Mesenchymal stem cell (in vitro differentiated cells and primary cell): ENCODE data around the gene TMEM231.

Experiments
- DNase-seq: peaks from one replicate; pipeline ENCODE4 v3.0.0-alpha.2; 2013
- H2AFZ ChIP-seq: one replicate; pipeline ENCODE4 v1.6.1; 2013; ENCODE audit warnings: low read depth, mild to moderate bottlenecking, control low read depth, inconsistent platforms, low read length, moderate library complexity
- H2AK5ac ChIP-seq: 2 replicates; pipeline ENCODE4 v1.6.1; 2013; ENCODE audit warnings: low read length, moderate library complexity, mild to moderate bottlenecking, inconsistent platforms; ENCODE audit not compliant: severe bottlenecking
- H2BK120ac ChIP-seq: one replicate; pipeline ENCODE4 v1.6.1; 2013; ENCODE audit warnings: low read depth, mild to moderate bottlenecking, inconsistent platforms, low read length, moderate library complexity
- H2BK12ac ChIP-seq, 2 experiments: one replicate each; pipeline ENCODE4 v1.6.1; 2013; ENCODE audit warnings: inconsistent platforms in 2 of 2, low read length in 2 of 2, mild to moderate bottlenecking in 2 of 2, moderate library complexity in 2 of 2, control low read depth in 1 of 2
- H2BK15ac ChIP-seq: one replicate; pipeline ENCODE4 v1.6.1; 2013; ENCODE audit warnings: mild to moderate bottlenecking, low read depth, inconsistent platforms; ENCODE audit not compliant: poor library complexity, severe bottlenecking
- H2BK5ac ChIP-seq: 2 replicates; pipeline ENCODE4 v1.6.1; 2013; ENCODE audit warnings: low read depth, mild to moderate bottlenecking, low read length, control low read depth, inconsistent platforms; ENCODE audit not compliant: poor library complexity, severe bottlenecking
- H3K14ac ChIP-seq, 2 experiments: one replicate each; pipeline ENCODE4 v1.6.1; 2013; ENCODE audit warnings: inconsistent platforms in 2 of 2, low read length in 2 of 2, control low read depth in 1 of 2, mild to moderate bottlenecking in 1 of 2, moderate library complexity in 1 of 2
- H3K18ac ChIP-seq, 2 experiments: one replicate each; pipeline ENCODE4 v1.6.1; 2013; ENCODE audit warnings: inconsistent platforms in 2 of 2, low read length in 2 of 2, control low read depth in 1 of 2, low read depth in 1 of 2, mild to moderate bottlenecking in 1 of 2
- H3K23ac ChIP-seq, 2 experiments: one replicate each; pipeline ENCODE4 v1.6.1; 2013; ENCODE audit warnings: inconsistent platforms in 2 of 2, low read length in 2 of 2, mild to moderate bottlenecking in 2 of 2, moderate library complexity in 2 of 2, control low read depth in 1 of 2
- H3K27ac ChIP-seq: 2 replicates; pipeline ENCODE4 v1.5.1; 2013; ENCODE audit warnings: mild to moderate bottlenecking, moderate library complexity, low read length, control low read depth, inconsistent platforms; ENCODE audit not compliant: poor library complexity, severe bottlenecking
- H3K27me3 ChIP-seq, 2 experiments: 2 replicates each; pipeline versions ENCODE4 v1.6.1 to v1.7.0; 2013; ENCODE audit warnings: low read length in 2 of 2, mild to moderate bottlenecking in 2 of 2, moderate library complexity in 2 of 2, control low read depth in 1 of 2, inconsistent platforms in 1 of 2; ENCODE audit not compliant: control insufficient read depth in 1 of 2, insufficient read depth in 1 of 2
- H3K36me3 ChIP-seq, 2 experiments: 2 replicates each; pipeline versions ENCODE4 v1.6.1 to v1.7.0; 2013; ENCODE audit warnings: low read length in 2 of 2, control low read depth in 1 of 2, inconsistent platforms in 1 of 2, low read depth in 1 of 2, mild to moderate bottlenecking in 1 of 2; ENCODE audit not compliant: insufficient read depth in 2 of 2, control insufficient read depth in 1 of 2
- H3K4ac ChIP-seq, 2 experiments: one replicate each; pipeline ENCODE4 v1.6.1; 2013; ENCODE audit warnings: inconsistent platforms in 2 of 2, low read length in 2 of 2, mild to moderate bottlenecking in 2 of 2, moderate library complexity in 2 of 2, control low read depth in 1 of 2, low read depth in 1 of 2
- H3K4me1 ChIP-seq: 2 replicates; pipeline ENCODE4 v1.6.1; 2013; ENCODE audit warnings: low read depth, low read length, control low read depth; ENCODE audit not compliant: control insufficient read depth, insufficient read depth
- H3K4me2 ChIP-seq: 2 replicates; pipeline ENCODE4 v1.6.1; 2013; ENCODE audit warnings: low read length, mild to moderate bottlenecking, inconsistent platforms; ENCODE audit not compliant: poor library complexity, severe bottlenecking
- H3K4me3 ChIP-seq, 2 experiments: 2 replicates each; pipeline versions ENCODE4 v1.5.1 to v1.7.0; 2013; ENCODE audit warnings: low read length in 2 of 2, mild to moderate bottlenecking in 2 of 2, control low read depth in 1 of 2, low read depth in 1 of 2; ENCODE audit not compliant: insufficient read depth in 1 of 2
- H3K79me1 ChIP-seq: replicated peaks from 2 replicates; pipeline ENCODE4 v1.6.1; 2013; ENCODE audit warnings: mild to moderate bottlenecking, control low read depth, low read length, inconsistent platforms; ENCODE audit not compliant: poor library complexity, severe bottlenecking
- H3K9ac ChIP-seq: 2 replicates; pipeline ENCODE4 v1.7.0; 2013; ENCODE audit warnings: mild to moderate bottlenecking, low read length, moderate library complexity
- H3K9me3 ChIP-seq: 2 replicates; pipeline ENCODE4 v1.7.0; 2013; ENCODE audit warnings: mild to moderate bottlenecking, low read length; ENCODE audit not compliant: control insufficient read depth
- H4K8ac ChIP-seq: one replicate; pipeline ENCODE4 v1.6.1; 2013; ENCODE audit warnings: inconsistent platforms, mild to moderate bottlenecking, low read length, moderate library complexity
- H4K91ac ChIP-seq: one replicate; pipeline ENCODE4 v1.6.1; 2013; ENCODE audit warnings: mild to moderate bottlenecking, low read length, inconsistent platforms
- WGBS: methylation state at CpG from one replicate; pipeline ENCODE4 v1.1.7; 2013; ENCODE audit warnings: mixed read lengths; 5-methylcytosine and 5-hydroxymethylcytosine counted together

TMEM231 gene

DNA sequence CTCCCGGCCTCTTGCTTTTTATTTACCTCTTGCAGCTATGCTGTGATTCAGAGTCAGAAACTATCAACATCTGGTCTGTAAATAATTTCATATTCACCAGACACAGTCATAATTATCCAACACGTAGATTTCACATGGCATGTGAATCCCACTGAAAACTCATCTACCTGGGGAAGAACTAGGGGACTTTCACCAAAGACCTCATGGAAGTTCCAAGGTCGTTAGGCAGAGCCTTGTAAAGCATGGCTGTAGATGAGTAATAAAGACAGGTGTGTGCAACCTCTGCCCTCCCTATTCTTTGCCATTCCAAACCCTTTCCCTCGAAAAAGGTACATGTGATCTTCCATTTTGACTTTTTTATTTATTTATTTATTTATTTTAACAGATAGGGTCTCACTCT lies 18.3 kb downstream of the TMEM231 start:
- no peak overlapping the region for H2BK120ac ChIP-seq
- H3K18ac ChIP-seq = no peak overlapping the region
- H2BK12ac ChIP-seq = no peak overlapping the region
- no peak overlapping the region for H2BK5ac ChIP-seq
- no peak overlapping the region for H3K4ac ChIP-seq
- DNase-seq = no peak
- no peaks in the 10 kb centered on the region for H3K79me1 ChIP-seq
- 93% methylated on average over 2 of the region's 4 CpGs for WGBS
- H3K4me1 ChIP-seq = peaks cover 8% of the 10 kb centered on the region
- H3K9ac ChIP-seq = no peak overlapping the region
- no peak overlapping the region for H4K8ac ChIP-seq
- H4K91ac ChIP-seq = no peak overlapping the region
- no peak overlapping the region for H2BK15ac ChIP-seq
- H2AK5ac ChIP-seq = no peak overlapping the region
- peaks cover 0 to 9% of the 10 kb centered on the region in 2 experiments for H3K36me3 ChIP-seq
- H3K4me2 ChIP-seq = no peak overlapping the region
- H3K14ac ChIP-seq = no peak overlapping the region
- H3K27ac ChIP-seq = no peak overlapping the region
- no peak overlapping the region for H2AFZ ChIP-seq
- H3K9me3 ChIP-seq = no peaks in the 10 kb centered on the region
- peaks cover 0 to 11% of the 10 kb centered on the region in 2 experiments for H3K27me3 ChIP-seq
- H3K23ac ChIP-seq = no peak overlapping the region
- H3K4me3 ChIP-seq = no peak overlapping the region

DNA sequence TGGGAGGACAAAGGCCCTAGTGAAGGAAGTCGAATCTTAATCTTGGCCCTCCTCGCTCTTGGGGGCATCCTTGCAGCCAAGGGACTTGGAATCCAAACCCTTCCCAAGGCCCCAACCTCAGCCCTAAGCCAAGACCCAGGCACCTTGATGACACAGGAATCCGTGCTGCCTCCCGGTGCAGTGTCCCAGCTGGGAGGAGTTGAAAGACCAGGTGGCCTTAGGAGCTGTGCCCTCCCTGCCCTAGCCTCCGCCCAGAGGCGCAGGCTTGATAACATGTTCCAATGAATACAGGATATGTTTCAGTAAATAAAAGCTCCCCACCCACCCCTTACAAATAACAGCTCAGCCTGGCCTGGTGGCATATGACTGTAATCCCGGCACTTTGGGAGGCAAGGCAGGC lies 20.2 kb downstream of the TMEM231 start, which contains the start of gene CHST5:
CHST5 (minus strand) TSS at position 208 of the 400 bp plus-strand sequence. CDS start 5,724 bp downstream, outside the sequence.
- Histone ChIP-seq H3K14ac (no peak within 1 kb of the TSS), H2AFZ (no peak within 1 kb of the TSS), H3K18ac (no peak within 1 kb of the TSS), H3K27ac (no peak within 1 kb of the TSS), H2BK12ac (no peak within 1 kb of the TSS), H4K91ac (no peak within 1 kb of the TSS), H3K4me3 (no peak within 1 kb of the TSS), H3K4me1 (peaks cover 8% of the 10 kb centered on the region), H3K27me3 (peaks cover 14 to 25% of the 10 kb centered on the region in 2 experiments), H2BK5ac (no peak within 1 kb of the TSS), H3K4me2 (no peak within 1 kb of the TSS), H4K8ac (no peak within 1 kb of the TSS), H2BK120ac (no peak within 1 kb of the TSS), H2BK15ac (no peak within 1 kb of the TSS), H3K79me1 (no peaks in the 10 kb centered on the region), H3K9ac (no peak within 1 kb of the TSS), H3K4ac (no peak within 1 kb of the TSS), H3K36me3 (peaks cover 0 to 3% of the 10 kb centered on the region in 2 experiments), H3K23ac (no peak within 1 kb of the TSS), H3K9me3 (no peaks in the 10 kb centered on the region), H2AK5ac (no peak within 1 kb of the TSS)
- 86% methylated on average over 5 of the region's 7 CpGs for WGBS
- no peak for DNase-seq

DNA sequence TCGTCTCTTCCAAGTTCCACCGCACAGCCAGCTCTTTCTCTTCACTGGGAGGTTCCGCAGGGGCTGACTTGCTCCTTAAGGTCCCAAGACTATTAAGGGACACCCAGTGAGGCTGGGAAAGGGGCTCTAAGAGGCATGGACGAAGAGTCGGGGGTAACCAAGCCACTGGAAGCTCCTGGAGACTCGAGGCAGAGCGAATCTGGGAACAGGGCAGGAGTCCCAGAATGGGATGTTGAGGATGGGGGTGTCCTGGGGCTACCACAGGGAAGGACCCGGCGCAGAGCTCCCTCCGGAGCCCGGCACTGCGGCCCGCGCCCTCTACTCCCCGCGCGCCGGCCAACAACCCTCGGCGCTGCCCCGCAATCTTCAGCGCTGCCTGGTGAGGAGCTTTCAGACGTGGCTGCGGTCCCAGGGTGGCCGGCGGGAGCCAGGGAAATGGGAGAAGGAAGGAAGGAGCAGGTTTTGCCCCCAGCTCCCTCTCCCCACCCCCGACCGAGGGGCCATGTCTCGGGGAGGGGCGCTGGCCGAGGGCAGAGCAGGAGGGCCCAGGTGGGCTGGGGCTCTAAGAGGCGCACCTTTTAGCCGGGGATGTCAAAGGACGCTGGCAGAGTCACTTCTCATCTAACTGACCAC lies 20.7 kb downstream of the TMEM231 start:
- Histone ChIP-seq H3K4ac (no peak overlapping the region), H2BK5ac (no peak overlapping the region), H3K18ac (no peak overlapping the region), H3K27ac (no peak overlapping the region), H3K23ac (no peak overlapping the region), H2AK5ac (no peak overlapping the region), H4K8ac (no peak overlapping the region), H3K4me3 (no peak overlapping the region), H2BK12ac (no peak overlapping the region), H3K14ac (no peak overlapping the region), H4K91ac (no peak overlapping the region), H3K4me2 (no peak overlapping the region), H3K4me1 (peaks cover 8% of the 10 kb centered on the region), H2BK15ac (no peak overlapping the region), H3K36me3 (peaks cover 0 to 3% of the 10 kb centered on the region in 2 experiments), H3K9ac (no peak overlapping the region), H3K79me1 (no peaks in the 10 kb centered on the region), H3K9me3 (no peaks in the 10 kb centered on the region), H2BK120ac (no peak overlapping the region), H2AFZ (no peak overlapping the region), H3K27me3 (peaks cover 14 to 25% of the 10 kb centered on the region in 2 experiments)
- WGBS = 77% methylated on average over 34 of the region's 34 CpGs
- no peak for DNase-seq

DNA sequence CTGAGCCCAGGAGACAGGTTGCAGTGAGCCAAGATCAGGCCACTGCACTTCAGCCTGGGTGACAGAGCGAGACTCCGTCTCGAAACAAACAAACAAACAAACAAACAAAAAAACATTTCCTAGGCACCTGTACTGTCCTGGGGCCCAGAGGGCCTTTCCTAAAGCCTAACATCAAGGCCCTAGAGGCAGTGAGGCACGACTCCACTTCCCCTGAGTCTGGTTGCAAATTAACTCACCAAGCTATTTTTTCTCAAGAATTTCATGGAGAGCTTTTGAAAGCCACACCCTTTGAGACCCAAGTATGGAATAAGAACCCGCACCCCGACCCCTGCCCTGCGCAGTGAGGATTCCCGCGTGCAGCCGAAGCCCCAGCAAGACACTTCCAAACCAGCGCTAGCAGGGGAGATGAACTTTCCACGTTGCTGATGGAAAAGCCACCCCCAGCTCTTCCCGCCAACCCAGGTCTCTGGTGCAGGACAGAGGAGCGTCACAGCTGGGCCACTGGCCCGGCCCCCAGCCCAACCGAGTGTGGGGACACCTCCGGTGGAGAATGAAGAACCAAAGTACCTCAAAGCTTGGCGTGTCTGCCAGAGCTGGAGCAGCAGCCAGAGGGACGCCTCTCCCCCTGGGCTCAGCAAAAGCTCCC lies 21.4 kb downstream of the TMEM231 start:
- no peak for DNase-seq
- Histone ChIP-seq H2BK15ac (no peak overlapping the region), H3K36me3 (no peaks in the 10 kb centered on the region), H2BK120ac (no peak overlapping the region), H2BK5ac (no peak overlapping the region), H3K79me1 (no peaks in the 10 kb centered on the region), H3K4me1 (peaks cover 8% of the 10 kb centered on the region), H3K14ac (no peak overlapping the region), H2AFZ (no peak overlapping the region), H2AK5ac (no peak overlapping the region), H4K8ac (no peak overlapping the region), H2BK12ac (no peak overlapping the region), H3K27me3 (peaks cover 14 to 25% of the 10 kb centered on the region in 2 experiments), H3K4ac (no peak overlapping the region), H4K91ac (no peak overlapping the region), H3K9me3 (no peaks in the 10 kb centered on the region), H3K18ac (no peak overlapping the region), H3K27ac (no peak overlapping the region), H3K9ac (no peak overlapping the region), H3K23ac (no peak overlapping the region), H3K4me2 (no peak overlapping the region), H3K4me3 (no peak overlapping the region)
- 86% methylated on average over 19 of the region's 19 CpGs for WGBS
